NK-92 (cell line): Measurements from ENCODE around the gene DEFB108B.
"Not testable (repeated sequence)": the region's sequence is repeated elsewhere in the genome, so short reads cannot be mapped to it uniquely, and the experiment has no call there.

Experiments
- DNase-seq: peaks from one replicate; lab custom pipeline; 2025; ENCODE audit not compliant: unreplicated experiment; lab: John Stamatoyannopoulos, UW

Gene DEFB108B

DNA sequence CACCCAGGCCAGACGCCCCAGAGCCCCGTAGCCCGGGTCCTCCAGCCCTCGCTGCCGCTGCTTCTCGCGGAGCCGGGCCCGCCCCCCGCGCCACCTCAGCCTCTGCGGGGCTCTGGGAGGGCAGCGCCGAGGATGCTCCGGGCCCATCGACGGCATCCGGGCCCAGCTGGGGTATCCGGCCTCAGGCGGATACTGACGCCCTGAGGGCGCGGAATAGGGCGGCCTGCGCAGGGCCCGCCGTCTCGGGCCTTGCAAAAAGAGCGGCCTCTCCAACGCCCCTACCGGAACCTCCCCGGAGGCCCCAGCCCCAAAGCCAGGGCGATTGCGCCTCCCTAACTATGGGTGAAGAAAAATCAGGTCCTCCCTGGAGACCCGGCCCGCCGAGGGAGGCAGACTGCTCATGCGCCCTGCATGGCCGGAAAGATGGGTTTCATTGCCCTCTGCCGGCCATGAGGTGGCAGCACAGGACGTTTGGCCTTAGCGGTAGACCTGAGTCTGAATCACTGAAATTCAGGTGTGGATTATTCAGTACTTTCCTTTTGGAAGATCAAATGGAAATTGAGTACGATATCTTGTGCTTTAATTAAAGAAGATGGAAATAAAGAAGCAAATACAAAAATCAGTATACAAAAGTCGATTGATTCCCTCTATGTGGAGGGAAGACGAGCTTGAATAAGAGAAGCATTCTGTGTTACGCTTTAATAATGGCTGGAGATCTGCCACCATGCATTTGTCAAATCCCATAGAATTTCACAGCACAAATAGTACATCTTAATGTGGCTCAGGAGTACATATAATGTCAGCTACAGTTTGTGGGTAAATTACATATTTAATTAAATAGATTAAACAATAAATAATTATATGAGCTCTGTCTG is 19.3 kb upstream of the DEFB108B start:
- peak; percentile 28 for DNase-seq

DNA sequence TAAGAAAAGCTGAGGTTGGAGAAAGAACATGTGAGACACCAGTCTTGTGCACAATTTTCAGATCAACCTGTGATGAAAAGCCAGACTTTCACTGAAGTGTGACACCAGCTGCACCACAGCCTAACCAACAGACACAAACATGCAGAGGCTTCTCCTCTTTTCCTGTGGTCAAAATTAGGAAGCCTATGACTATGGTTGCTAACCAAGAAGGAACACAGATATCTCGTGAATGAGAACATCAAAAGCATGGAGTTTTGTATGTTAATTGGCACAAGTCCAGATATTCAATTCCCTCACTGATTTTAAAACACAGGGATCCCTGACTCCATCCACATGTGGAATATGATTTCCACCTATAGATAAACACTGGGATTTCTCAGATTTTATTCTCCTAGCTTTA is 11.5 kb upstream of the DEFB108B start:
- not testable (repeated sequence) for DNase-seq

DNA sequence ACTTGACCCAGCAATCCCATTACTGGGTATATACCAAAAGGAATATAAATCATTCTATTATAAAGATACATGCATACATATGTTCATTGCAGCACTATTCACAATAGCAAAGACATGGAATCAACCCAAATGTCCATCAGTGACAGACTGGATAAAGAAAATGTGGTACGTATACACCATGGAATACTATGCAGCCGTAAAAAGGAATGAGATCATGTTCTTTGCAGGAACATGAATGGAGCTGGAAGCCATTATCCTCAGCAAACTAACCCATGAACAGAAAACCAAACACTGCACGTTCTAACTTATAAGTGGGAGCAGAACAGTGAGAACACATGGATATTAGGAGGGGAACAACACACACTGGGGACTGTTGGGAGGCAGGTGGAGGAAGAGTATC is 3.8 kb upstream of the DEFB108B start:
- DNase-seq = not testable (repeated sequence)

DNA sequence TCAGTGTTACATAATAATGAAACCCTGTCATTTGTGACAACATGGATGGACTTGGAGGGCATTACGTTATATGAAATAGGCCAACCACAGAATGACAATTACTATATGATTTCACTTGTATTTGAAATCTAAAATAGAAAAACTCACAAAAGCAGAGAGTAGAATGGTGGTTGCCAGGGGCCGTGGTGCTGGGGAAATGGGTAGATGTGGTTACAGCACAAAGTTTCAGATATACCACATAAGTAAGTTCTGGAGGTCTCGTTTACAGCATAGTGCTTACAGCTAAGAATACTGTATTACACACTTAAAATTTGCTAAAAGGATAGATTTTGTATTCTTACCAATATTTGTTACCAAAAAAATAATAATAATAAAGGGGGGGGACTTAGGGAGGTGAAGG is 3.3 kb upstream of the DEFB108B start:
- DNase-seq = not testable (repeated sequence)

DNA sequence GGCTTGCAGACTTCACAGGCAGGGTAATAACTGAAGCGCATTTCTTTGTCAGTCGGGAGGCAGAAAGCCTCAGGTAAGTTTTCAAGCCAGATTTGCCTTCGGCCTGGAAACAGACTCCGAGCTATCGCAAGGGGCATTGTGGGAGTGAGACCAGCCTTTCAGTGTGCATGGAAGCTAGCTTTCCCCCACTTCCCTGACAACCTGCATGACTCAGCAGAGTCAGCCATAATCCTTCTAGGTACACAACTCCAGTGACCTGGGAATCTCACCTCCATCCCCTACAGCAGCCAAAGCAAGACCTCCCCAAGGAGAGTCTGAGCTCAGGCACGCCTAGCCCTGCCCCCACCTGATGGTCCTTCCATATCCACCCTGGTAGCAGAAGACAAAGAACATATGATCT is 9.7 kb downstream of the DEFB108B start:
- not testable (repeated sequence) for DNase-seq

DNA sequence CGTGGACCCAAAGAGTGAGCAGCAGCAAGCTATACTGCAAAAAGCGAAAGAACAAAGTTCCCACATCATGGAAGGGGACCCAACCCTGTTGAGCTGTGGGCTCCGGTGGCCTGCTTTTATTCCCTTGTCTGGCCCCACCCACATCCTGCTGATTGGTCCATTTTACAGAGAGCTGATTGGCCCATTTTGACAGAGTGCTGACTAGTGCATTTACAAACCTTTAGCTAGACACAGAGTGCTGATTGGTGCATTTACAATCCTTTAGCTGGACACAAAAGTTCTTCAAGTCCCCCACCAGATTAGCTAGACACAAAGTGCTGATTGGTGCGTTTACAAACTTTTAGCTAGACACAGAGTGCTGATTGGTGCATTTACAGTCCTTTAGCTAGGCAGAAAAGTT is 10.4 kb downstream of the DEFB108B start:
- not testable (repeated sequence) for DNase-seq

DNA sequence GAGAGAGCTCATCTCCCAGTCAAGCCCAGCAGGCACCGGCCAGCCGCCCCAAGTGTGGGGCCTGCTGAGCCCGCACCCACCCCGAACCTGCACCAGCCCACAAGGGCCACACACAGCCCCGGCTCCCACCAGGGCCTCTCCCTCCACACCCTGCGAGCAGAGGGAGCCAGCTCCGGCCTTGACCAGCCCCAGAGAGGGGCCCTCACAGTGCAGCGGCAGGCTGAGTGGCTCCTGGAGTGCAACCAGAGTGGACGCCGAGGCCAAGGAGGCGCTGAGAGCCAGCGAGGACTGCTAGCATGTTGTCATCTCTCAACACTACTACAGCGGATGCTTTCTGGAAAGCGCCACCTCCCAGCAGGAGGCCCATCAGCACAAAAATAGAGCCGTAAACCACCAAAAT is 10.9 kb downstream of the DEFB108B start:
- no peak for DNase-seq

DNA sequence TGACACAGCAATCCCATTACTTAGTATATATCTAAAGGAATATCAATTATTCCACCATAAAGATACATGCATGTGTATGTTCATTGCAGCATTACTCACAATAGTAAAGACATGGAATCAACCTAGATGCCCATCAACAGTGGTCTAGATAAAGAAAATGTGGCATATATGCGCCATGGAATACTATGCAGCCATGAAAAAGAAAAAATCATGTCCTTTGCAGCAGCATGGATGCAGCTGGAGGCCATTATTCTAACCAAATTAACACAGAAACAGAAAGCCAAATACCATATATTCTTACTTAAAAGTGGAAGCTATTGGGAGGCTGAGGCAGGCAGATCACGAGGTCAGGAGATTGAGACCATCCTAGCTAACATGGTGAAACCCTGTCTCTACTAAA is 20.9 kb downstream of the DEFB108B start:
- not testable (repeated sequence) for DNase-seq

DNA sequence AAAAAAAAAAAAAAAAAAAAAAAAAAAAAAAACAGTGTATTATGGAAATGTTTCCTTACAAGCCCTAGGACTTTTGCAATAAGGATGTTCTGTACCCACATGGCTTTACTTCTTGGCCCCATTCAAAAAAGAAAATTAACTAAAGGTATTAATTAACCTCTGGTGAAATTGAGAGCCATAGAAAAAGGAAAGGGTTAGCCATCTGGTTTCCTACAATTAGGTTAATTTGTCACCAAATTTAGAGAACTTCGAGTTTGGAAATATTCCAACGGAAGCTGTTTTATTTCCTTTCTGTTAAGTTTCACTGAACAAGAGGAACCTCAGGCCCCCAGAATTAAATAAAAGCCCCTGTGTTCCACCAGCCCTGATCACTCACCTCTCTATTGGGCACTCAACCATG is 22.9 kb downstream of the DEFB108B start:
- not testable (repeated sequence) for DNase-seq

DNA sequence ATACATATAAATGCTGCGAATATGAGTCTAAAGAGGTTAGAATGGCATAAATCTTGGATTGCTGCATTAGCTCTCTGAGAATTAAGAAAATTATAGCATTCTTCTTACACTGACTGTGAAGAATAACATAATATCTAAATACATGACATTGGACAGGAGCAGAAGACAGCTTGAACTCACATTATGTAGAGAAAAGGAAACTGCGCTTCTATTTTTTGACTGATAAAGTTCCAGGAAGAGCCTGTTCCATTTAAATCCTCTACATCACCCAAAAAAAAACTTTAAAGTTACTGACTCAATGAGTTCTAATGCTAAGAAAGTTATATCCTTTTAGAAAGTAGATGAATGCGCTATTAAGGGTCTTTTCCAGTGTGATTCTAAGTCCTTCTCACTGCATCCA is 27.8 kb downstream of the DEFB108B start:
- DNase-seq = not testable (repeated sequence)

DNA sequence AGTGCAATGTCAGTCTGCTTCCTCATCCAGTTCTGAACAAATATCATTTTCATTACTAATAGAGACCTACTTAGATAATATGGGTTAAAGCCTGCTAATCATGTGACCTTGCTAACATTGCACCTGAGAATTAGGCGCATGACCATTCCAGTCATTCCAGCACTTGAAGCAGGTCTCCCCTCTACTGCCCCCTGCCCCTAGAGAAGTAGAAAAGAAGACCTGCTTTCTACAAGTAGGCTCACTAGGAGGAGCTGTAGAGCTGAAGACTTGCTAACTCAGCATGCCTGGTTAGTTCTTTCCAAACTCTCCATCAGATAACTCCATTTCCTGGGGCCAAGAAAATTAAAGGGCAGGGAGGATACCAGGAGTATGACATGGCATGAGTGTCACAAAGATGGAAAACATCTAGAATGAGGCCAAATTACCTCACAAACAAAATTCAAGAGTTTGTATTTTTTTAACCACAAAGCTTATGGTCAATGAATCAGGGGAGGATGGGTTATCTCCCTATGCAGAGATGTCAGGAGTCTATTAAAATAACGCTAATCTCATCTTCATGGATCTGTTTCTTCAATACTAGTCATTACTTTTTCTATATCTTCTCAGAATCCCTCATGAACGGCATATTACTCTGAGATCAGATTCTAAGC is 31.1 kb downstream of the DEFB108B start:
- not testable (repeated sequence) for DNase-seq

DNA sequence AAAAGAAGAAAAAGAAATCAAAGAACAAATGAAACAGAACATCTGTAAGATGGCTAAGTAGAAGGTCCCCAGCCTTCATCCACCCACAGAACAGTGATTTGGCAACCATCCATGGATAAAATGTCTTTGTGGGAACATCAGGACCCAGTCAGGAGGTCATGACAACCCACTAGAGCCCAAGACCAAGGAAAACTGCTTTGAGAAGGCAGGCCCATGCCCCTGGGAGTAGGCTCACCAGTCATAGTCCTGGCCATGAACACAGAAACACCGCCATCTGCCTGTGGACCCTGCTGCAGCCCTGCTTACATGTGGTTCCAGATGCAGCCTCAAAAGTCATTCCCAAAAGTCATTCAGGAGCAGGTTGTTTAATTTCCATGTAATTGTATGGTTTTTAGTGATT is 34.2 kb downstream of the DEFB108B start:
- DNase-seq = not testable (repeated sequence)

DNA sequence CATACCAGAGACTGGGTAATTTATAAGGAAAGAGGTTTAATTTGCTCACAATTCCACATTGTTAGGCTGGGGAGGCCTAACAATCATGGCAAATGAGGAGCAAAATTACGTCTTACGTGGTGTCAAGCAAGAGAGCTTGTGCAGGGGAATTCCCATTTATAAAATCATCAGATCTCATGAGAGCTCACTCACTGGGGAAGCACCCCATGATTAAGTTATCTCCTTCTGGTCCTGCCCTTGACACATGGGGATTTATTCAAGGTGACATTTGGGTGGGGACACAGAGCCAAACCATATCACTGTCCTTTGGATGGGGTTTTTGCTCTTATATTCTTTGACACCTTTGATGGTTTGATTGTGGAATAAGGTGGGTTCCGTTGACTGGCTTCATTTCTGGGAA is 36.9 kb downstream of the DEFB108B start:
- DNase-seq = not testable (repeated sequence)

DNA sequence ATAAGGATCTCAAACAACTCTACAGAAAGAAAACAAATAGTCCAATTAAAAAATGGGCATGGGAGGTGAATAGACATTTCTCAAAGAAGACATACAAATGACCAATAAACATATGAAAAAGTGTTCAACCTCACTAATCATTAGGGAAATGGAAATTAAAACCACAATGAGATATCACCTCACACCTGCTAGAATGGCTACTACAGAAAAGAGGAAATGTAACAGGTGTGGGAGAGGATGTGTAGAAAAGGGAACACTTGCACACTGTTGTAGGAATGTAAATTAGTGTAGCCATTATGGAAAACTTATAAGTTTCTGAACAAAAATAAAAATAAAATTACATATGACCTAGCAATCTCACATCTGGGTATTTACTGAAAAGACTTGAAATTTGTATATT is 37.7 kb downstream of the DEFB108B start:
- DNase-seq = not testable (repeated sequence)

DNA sequence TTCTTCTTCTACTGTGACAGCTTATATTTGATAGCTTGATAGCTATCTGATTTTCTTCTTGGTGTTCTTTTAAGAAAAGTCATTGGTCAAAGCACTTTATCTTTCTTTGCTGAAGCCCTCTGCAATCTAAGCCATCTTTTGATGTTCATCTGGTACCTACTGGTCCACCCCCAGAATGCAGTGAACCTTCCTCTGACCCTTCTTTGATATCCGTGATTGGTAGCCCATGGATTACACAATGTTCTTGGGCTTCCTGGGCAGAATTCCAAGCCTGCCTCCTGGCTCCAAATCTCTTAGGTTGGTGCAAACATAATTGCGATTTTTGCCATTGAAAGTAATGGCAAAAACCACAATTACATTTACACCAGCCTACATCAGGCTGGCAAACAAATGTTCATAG is 43.3 kb downstream of the DEFB108B start:
- not testable (repeated sequence) for DNase-seq

DNA sequence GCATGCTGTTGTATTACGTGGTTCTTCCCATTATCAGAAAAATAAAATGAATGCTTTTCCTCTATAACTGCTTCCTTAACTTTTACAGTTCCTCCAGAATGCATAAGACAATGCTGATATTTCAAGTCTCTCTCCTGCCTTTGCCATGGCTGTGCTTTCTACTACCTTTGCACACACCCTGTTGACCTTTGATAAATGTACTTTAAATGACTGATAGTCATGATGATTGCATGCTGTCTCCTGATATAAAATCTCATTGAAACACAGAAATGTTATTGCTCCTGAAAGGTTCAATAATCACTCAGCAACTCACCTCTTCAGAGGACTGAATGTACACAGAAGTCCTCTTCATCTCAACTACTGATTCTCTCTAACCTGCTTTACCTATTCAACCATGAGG is 45.1 kb downstream of the DEFB108B start, which contains the start of gene DEFB131B:
DEFB131B (plus strand) TSS at position 395 of the 400 bp plus-strand sequence; CDS start at position 395, 0 bp downstream.
- not testable (repeated sequence) for DNase-seq

DNA sequence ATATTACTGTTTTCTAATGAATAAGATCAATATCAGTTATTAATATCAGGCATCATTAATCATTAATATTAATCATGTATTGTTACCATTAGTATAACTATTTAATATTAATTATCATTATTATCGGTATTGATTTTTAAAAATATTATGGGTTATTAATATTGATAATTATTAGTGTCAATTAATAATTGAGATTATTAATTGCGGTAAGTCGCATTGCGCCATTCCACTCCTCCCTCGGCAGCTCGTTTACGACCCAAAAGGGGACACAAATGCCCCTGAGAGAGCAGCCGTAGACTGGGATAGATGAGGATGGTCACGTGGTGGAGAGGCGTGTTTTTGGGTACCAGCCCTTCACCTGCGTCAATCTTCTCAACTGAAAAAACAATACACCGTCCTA is 52.8 kb downstream of the DEFB108B start:
- not testable (repeated sequence) for DNase-seq
